NT2/D1 (cell line): Measurements from ENCODE around the gene MBD3L3.
"Not testable (repeated sequence)": the region's sequence is repeated elsewhere in the genome, so short reads cannot be mapped to it uniquely, and the experiment has no call there.

Experiments used
- DNase-seq: peaks from one replicate; pipeline ENCODE4 v3.0.0-alpha.2; 2011; ENCODE audit warnings: low read depth, low spot score
- H3K27me3 ChIP-seq: 2 replicates; pipeline ENCODE4 v1.6.0; 2011; ENCODE audit warnings: mild to moderate bottlenecking; ENCODE audit not compliant: insufficient read length, insufficient read depth
- H3K36me3 ChIP-seq: 2 replicates; pipeline ENCODE4 v1.6.1; 2011; ENCODE audit warnings: mild to moderate bottlenecking, low read length, mixed read lengths; ENCODE audit not compliant: insufficient read depth, insufficient read length
- H3K4me1 ChIP-seq: 2 replicates; pipeline ENCODE4 v1.5.1; 2011; ENCODE audit not compliant: insufficient read depth, insufficient read length
- H3K4me3 ChIP-seq: 2 replicates; pipeline ENCODE4 v1.5.1; 2011; ENCODE audit warnings: low read depth; ENCODE audit not compliant: insufficient read length
- H3K9ac ChIP-seq: 2 replicates; pipeline ENCODE4 v1.6.0; 2011; ENCODE audit warnings: low read depth; ENCODE audit not compliant: insufficient read length
- H3K9me3 ChIP-seq: 2 replicates; pipeline ENCODE4 v1.5.1; 2011; ENCODE audit warnings: mild to moderate bottlenecking, low read length; ENCODE audit not compliant: insufficient read depth
- SUZ12 ChIP-seq: IDR thresholded peaks from 2 replicates; pipeline ENCODE4 v1.6.1; 2011; ENCODE audit not compliant: insufficient read length, insufficient read depth; ENCODE audit errors: extremely low read depth
- YY1 ChIP-seq: IDR thresholded peaks from 2 replicates; pipeline ENCODE4 v1.6.1; 2011; ENCODE audit not compliant: insufficient read length, insufficient read depth
- ZNF274 ChIP-seq: IDR thresholded peaks from 2 replicates; pipeline ENCODE4 v1.6.1; 2011; ENCODE audit warnings: mild to moderate bottlenecking, low read depth, low read length

The MBD3L3 gene

GRCh38 chr19:7052896-7053295 lies 5.6 kb downstream of the MBD3L3 start:
- H3K36me3 ChIP-seq, H3K9ac ChIP-seq, H3K4me1 ChIP-seq, H3K9me3 ChIP-seq, DNase-seq, H3K4me3 ChIP-seq, H3K27me3 ChIP-seq: not testable (repeated sequence)

- H3K36me3 ChIP-seq, H3K9ac ChIP-seq, DNase-seq, H3K4me3 ChIP-seq, H3K27me3 ChIP-seq, H3K4me1 ChIP-seq, H3K9me3 ChIP-seq: not testable (repeated sequence)
Observed at GRCh38 chr19:7051421-7051820, 7.1 kb downstream of the MBD3L3 start.

DNA sequence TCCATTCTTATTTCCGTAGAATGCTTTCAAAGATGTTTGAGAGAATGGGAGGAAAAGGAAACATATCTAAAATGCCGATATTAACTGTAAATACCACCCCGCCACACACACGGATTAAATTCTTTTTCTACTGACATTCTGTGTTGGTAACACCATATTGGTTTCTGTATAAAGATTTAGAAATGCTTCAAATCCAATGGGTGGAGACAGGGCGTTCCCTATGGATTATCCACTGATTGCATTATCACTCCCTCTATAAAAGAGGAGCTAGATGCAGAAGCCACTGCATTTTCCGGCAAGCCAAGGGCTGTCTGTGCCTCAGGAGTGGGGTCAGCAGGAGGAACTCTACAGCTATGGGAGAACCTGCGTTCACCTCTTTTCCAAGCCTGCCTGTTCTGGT lies 9.5 kb downstream of the MBD3L3 start, which contains the start of gene MBD3L2:
TSS of gene MBD3L2 (plus strand) at position 301 of the 400 bp plus-strand sequence. CDS start at position 354, 53 bp downstream.
- H3K4me1 ChIP-seq: not testable (repeated sequence)

DNA sequence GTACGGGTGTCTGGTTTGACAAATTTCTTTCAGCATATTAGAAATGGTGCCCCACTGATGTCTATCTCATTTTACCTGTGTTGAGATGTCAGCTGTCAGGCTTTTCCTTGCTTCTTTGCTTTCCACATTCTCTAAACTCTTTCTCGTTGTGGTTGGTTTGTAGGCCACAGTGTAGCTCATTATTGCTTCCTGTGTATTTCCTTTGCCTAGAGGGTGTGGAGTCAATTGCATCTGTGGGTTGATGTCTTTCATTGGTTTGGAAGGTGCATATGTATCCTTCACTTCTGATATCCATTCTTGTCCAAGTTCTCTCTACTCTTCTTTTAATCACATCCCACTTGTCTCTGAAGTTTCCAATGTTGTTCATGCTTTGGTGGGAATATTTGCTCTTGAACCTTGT lies 16.9 kb downstream of the MBD3L3 start:
- H3K9me3 ChIP-seq, H3K9ac ChIP-seq, H3K27me3 ChIP-seq, H3K4me3 ChIP-seq, DNase-seq, H3K4me1 ChIP-seq, H3K36me3 ChIP-seq: not testable (repeated sequence)

More for the DNA sequence above, 9.5 kb downstream of the MBD3L3 start, which contains the start of gene MBD3L2:
- not testable (repeated sequence) for H3K27me3 ChIP-seq, DNase-seq, H3K9ac ChIP-seq, H3K9me3 ChIP-seq, H3K4me3 ChIP-seq, H3K36me3 ChIP-seq

DNA sequence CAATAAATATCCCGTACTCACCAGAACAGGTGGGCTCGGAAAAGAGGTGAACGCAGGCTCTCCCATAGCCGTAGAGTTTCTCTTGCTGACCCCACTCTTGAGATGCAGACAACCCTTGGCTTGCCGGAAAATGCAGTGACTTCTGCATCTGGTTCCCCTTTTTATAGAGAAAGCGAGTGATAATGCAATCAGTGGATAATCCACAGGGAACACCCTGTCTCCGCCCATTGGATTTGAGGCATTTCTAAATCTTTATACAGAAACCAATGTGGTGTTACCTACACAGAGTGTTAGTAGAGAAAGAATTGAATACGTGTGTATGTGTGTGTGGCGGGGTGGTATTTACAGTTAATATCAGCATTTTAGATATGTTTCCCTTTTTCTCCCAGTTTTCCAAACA lies 18.4 kb downstream of the MBD3L3 start, which contains the start of gene MBD3L4:
TSS of gene MBD3L4 (minus strand) at position 101 of the 400 bp plus-strand sequence. CDS start at position 66, 35 bp downstream.
- H3K4me3 ChIP-seq, DNase-seq, H3K4me1 ChIP-seq, H3K27me3 ChIP-seq, H3K9me3 ChIP-seq, H3K36me3 ChIP-seq, H3K9ac ChIP-seq: not testable (repeated sequence)

- H3K9me3 ChIP-seq, H3K4me3 ChIP-seq, H3K9ac ChIP-seq, H3K4me1 ChIP-seq, H3K36me3 ChIP-seq, H3K27me3 ChIP-seq, DNase-seq: not testable (repeated sequence)
Observed at GRCh38 chr19:7030278-7030677, 28.2 kb downstream of the MBD3L3 start, which contains the start of gene MBD3L5. TSS of gene MBD3L5 (plus strand) at chr19:7030578. CDS start at chr19:7030612, 34 bp downstream.

GRCh38 chr19:7028790-7029189 lies 29.7 kb downstream of the MBD3L3 start:
- H3K4me1 ChIP-seq, H3K36me3 ChIP-seq: not testable (repeated sequence)

DNA sequence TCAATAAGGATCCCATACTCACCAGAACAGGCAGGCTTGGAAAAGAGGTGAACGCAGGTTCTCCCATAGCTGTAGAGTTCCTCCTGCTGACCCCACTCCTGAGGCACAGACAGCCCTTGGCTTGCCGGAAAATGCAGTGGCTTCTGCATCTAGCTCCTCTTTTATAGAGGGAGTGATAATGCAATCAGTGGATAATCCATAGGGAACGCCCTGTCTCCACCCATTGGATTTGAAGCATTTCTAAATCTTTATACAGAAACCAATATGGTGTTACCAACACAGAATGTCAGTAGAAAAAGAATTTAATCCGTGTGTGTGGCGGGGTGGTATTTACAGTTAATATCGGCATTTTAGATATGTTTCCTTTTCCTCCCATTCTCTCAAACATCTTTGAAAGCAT lies 37.1 kb downstream of the MBD3L3 start, which contains the start of gene MBD3L2B:
TSS of gene MBD3L2B (minus strand) at position 101 of the 400 bp plus-strand sequence. CDS start at position 67, 34 bp downstream.
- not testable (repeated sequence) for H3K27me3 ChIP-seq, H3K4me3 ChIP-seq, DNase-seq, H3K36me3 ChIP-seq, H3K9ac ChIP-seq, H3K9me3 ChIP-seq, H3K4me1 ChIP-seq

More at GRCh38 chr19:7028790-7029189, 29.7 kb downstream of the MBD3L3 start:
- not testable (repeated sequence) for DNase-seq, H3K9me3 ChIP-seq, H3K9ac ChIP-seq, H3K27me3 ChIP-seq, H3K4me3 ChIP-seq

DNA sequence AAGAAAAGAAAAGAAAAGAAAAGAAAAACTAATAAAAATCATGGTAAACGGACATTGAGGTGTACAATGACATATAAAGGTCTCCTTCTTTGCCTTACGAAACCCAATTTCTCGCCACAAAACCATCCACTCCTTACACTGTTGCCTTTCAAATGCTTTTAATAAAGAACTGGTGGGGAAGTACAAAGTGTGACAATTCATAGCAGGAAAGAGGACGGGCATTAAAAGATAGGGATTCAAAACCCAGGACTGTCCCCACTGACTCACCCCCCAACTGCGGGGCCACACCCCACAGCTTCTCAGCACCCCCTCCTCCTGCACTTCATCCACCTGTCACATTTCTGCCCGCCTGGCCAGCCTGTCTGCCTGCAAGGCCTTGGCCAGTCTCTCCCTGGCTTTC lies 39.6 kb downstream of the MBD3L3 start:
- no peaks in the 10 kb centered on the region for H3K9me3 ChIP-seq
- H3K4me3 ChIP-seq: no peak overlapping the region
- no peak for DNase-seq
- no peaks in the 10 kb centered on the region for H3K4me1 ChIP-seq
- TF ChIP-seq SUZ12: no peak
- TF ChIP-seq YY1: no peak
- TF ChIP-seq ZNF274: no peak
- H3K27me3 ChIP-seq: no peaks in the 10 kb centered on the region
- H3K36me3 ChIP-seq: no peaks in the 10 kb centered on the region
- no peak overlapping the region for H3K9ac ChIP-seq
